CD4-positive, alpha-beta T cell (primary cell): Measurements from ENCODE around the gene PIK3CD. TPM values are rescaled to one million over a fixed set of nuclear protein-coding genes. Genes with fewer than 3 reads are reported as not detected.

Experiments
- ATAC-seq: fragments of 200-7000 bp; cut with Tn5 transposase; one replicate; pipeline ENCODE4 v1.10.0; 2022; ENCODE audit warnings: mild to moderate bottlenecking; ENCODE audit not compliant: poor library complexity
- CTCF ChIA-PET: fragments of 350-600 bp; sonication (Branson Sonifier 250); formaldehyde crosslinking; loops from one replicate; lab custom pipeline; 2021; ENCODE audit warnings: antibody characterized with exemption, inconsistent platforms; lab: Charles Lee
- POLR2A ChIA-PET: fragments of 350-600 bp; sonication (Branson Sonifier 250); formaldehyde crosslinking; loops from one replicate; lab custom pipeline; 2021; ENCODE audit warnings: antibody characterized with exemption, inconsistent platforms; lab: Charles Lee
- DNase-seq, 14 experiments: peaks; one replicate each; pipeline ENCODE4 v3.0.0-alpha.2; 2013 to 2020; ENCODE audit warnings: mixed read lengths in 2 of 14
- H3K27ac ChIP-seq, 2 donors: one replicate each; pipeline versions ENCODE4 v1.5.1 to v1.7.0; 2013; ENCODE audit warnings: low read length in 2 of 2, low read depth in 1 of 2, mild to moderate bottlenecking in 1 of 2
- H3K27me3 ChIP-seq, 2 experiments: 1 replicate in 1 of 2; 2 replicates in 1 of 2; pipeline versions ENCODE4 v1.6.1 to v1.7.0; 2013; ENCODE audit warnings: low read length in 2 of 2, control low read depth in 1 of 2, mild to moderate bottlenecking in 1 of 2, moderate library complexity in 1 of 2; ENCODE audit not compliant: insufficient read depth in 2 of 2, control insufficient read depth in 1 of 2
- H3K36me3 ChIP-seq: one replicate; pipeline ENCODE4 v1.6.1; 2013; ENCODE audit warnings: low read length, control low read depth; ENCODE audit not compliant: insufficient read depth
- H3K4me1 ChIP-seq: one replicate; pipeline ENCODE4 v1.6.1; 2013; ENCODE audit warnings: low read length, control low read depth; ENCODE audit not compliant: insufficient read depth
- H3K4me3 ChIP-seq: one replicate; pipeline ENCODE4 v1.5.1; 2013; ENCODE audit warnings: mild to moderate bottlenecking, low read length, moderate library complexity
- H3K9me3 ChIP-seq, 2 experiments: 1 replicate in 1 of 2; 2 replicates in 1 of 2; pipeline versions ENCODE4 v1.6.1 to v1.7.0; 2013; ENCODE audit warnings: low read length in 2 of 2, mild to moderate bottlenecking in 2 of 2, control low read depth in 1 of 2, moderate library complexity in 1 of 2; ENCODE audit not compliant: control insufficient read depth in 1 of 2, insufficient read depth in 1 of 2
- H3K27ac Mint-ChIP-seq: one replicate; pipeline ENCODE4 v1.8.0; 2020; ENCODE audit warnings: mixed read lengths
- H3K27me3 Mint-ChIP-seq: one replicate; pipeline ENCODE4 v1.8.0; 2021; ENCODE audit warnings: mixed read lengths
- H3K36me3 Mint-ChIP-seq: one replicate; pipeline ENCODE4 v1.8.0; 2021; ENCODE audit warnings: low read depth, mixed read lengths
- H3K4me1 Mint-ChIP-seq: one replicate; pipeline ENCODE4 v1.8.0; 2021; ENCODE audit warnings: low read depth, mixed read lengths
- H3K4me3 Mint-ChIP-seq: one replicate; pipeline ENCODE4 v1.8.0; 2020; ENCODE audit warnings: mild to moderate bottlenecking, mixed read lengths
- H3K9me3 Mint-ChIP-seq: one replicate; pipeline ENCODE4 v1.8.0; 2020; ENCODE audit warnings: mixed read lengths
- intact Hi-C, 2 experiments: fragments of 100-400 bp; cut with DNase I in 1 of 2; cut with micrococcal nuclease in 1 of 2; formaldehyde crosslinking; loops; one replicate each; pipeline versions ENCODE4 v1.15.1 to v1.9.0; 2023 to 2025; cut with DNase I, micrococcal nuclease
- total RNA-seq, 174 experiments: library from RNA in 2 of 174; stranded (reverse) in 2 of 174; gene quantifications; one replicate each; pipeline ENCODE4 v1.2.3 and lab custom pipeline; 2021 to 2026
- TF ChIP-seq, protein P1 (sequence below): fragments of 200-600 bp; IDR thresholded peaks from one replicate; pipeline ENCODE4 v1.8.0; 2022; ENCODE audit warnings: antibody characterized with exemption, mild to moderate bottlenecking

PIK3CD gene
- total RNA-seq, 2 experiments from 2014 or later: 202 to 213 TPM

DNA sequence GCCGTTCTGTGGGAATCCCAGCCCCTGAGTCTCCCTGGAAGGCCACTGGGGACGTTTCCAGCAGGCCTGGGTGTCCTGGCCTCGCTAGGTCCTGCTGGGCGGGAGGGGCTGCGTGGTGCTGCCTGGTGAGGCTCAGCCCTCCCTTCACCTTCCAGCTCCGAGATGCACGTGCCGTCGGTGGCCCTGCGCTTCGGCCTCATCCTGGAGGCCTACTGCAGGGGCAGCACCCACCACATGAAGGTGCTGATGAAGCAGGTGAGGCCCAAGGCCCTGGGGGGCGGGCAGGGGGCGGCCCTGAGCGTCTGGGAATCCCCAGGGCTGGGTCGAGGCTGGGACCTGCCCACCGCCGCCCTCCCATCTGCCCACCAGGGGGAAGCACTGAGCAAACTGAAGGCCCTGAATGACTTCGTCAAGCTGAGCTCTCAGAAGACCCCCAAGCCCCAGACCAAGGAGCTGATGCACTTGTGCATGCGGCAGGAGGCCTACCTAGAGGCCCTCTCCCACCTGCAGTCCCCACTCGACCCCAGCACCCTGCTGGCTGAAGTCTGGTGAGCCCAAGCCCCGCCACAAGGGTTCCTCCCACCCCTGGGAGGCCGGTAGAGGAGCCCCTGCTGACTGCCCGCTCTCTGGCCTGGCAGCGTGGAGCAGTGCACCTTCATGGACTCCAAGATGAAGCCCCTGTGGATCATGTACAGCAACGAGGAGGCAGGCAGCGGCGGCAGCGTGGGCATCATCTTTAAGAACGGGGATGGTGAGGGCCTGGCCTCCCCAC, 70.3 kb downstream of the PIK3CD start:
- Mint-ChIP-seq H3K4me3 (peak overlapping the region; percentile 25), H3K27ac (peak overlapping the region; percentile 76), H3K4me1 (peaks cover 54% of the 10 kb centered on the region), H3K9me3 (no peaks in the 10 kb centered on the region), H3K27me3 (no peaks in the 10 kb centered on the region), H3K36me3 (peaks cover 80% of the 10 kb centered on the region)
- peaks cover 0 to 14% of the 10 kb centered on the region in 2 experiments for H3K9me3 ChIP-seq
- H3K36me3 ChIP-seq: peaks cover 89% of the 10 kb centered on the region
- ChIA-PET CTCF (interaction anchor here (0.6 to 3.9 kb wide), 11 partner anchors 8 to 145 kb away, joined by 3 to 34 read pairs (median 4); no protein-coding TSS in a partner anchor), POLR2A (interaction anchor here (0.6 to 11.0 kb wide), 6 partner anchors 8 to 94 kb away, joined by 3 to 228 read pairs (median 30); partner anchors contain the start of gene PIK3CD)
- H3K27me3 ChIP-seq: no peaks in the 10 kb centered on the region
- DNase-seq: peak; percentile 62 to 90 (median 76)
- no peak overlapping the region for H3K4me3 ChIP-seq
- intact Hi-C loops: no loop called here
- peak overlapping the region; percentile 33 to 72 for H3K27ac ChIP-seq
- ATAC-seq: peak; percentile 28
- H3K4me1 ChIP-seq: peaks cover 92% of the 10 kb centered on the region
- TF ChIP-seq, protein P1, sequence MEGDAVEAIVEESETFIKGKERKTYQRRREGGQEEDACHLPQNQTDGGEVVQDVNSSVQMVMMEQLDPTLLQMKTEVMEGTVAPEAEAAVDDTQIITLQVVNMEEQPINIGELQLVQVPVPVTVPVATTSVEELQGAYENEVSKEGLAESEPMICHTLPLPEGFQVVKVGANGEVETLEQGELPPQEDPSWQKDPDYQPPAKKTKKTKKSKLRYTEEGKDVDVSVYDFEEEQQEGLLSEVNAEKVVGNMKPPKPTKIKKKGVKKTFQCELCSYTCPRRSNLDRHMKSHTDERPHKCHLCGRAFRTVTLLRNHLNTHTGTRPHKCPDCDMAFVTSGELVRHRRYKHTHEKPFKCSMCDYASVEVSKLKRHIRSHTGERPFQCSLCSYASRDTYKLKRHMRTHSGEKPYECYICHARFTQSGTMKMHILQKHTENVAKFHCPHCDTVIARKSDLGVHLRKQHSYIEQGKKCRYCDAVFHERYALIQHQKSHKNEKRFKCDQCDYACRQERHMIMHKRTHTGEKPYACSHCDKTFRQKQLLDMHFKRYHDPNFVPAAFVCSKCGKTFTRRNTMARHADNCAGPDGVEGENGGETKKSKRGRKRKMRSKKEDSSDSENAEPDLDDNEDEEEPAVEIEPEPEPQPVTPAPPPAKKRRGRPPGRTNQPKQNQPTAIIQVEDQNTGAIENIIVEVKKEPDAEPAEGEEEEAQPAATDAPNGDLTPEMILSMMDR: peak; percentile 71

DNA sequence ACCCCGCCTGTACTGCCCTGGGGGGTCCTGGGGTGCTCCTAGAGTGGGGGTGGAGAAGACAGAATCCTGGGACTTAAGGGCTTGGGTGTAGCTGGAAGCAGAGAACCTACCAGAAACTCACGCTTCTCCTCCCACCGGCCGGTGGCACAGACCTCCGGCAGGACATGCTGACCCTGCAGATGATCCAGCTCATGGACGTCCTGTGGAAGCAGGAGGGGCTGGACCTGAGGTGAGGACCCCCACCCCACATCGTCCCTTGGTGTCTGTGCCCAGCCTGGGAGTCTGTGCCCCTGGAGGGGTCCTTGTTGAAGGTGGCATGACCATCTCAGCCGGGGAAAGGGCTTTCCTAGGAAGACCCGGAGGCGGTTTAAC, 70.8 kb downstream of the PIK3CD start:
- Mint-ChIP-seq H3K36me3 (peaks cover 80% of the 10 kb centered on the region), H3K27ac (peak overlapping the region; percentile 76), H3K4me1 (peaks cover 53% of the 10 kb centered on the region), H3K4me3 (no peak overlapping the region), H3K9me3 (no peaks in the 10 kb centered on the region), H3K27me3 (no peaks in the 10 kb centered on the region)
- H3K36me3 ChIP-seq: peaks cover 91% of the 10 kb centered on the region
- TF ChIP-seq, protein P1: no peak
- H3K4me3 ChIP-seq: no peak overlapping the region
- POLR2A ChIA-PET: interaction anchor here (1.4 to 11.0 kb wide), 3 partner anchors 11 to 94 kb away, joined by 4 to 228 read pairs (median 50); partner anchors contain the start of gene PIK3CD
- DNase-seq: no peak
- H3K27me3 ChIP-seq: no peaks in the 10 kb centered on the region
- H3K9me3 ChIP-seq: peaks cover 0 to 14% of the 10 kb centered on the region in 2 experiments
- ATAC-seq: no peak
- peaks cover 92% of the 10 kb centered on the region for H3K4me1 ChIP-seq
- H3K27ac ChIP-seq: peak overlapping the region; percentile 13 to 33
- CTCF ChIA-PET: interaction anchor here (0.6 to 3.9 kb wide), 7 partner anchors 13 to 144 kb away, joined by 3 to 34 read pairs (median 4); no protein-coding TSS in a partner anchor
- intact Hi-C loops: no loop called here

DNA sequence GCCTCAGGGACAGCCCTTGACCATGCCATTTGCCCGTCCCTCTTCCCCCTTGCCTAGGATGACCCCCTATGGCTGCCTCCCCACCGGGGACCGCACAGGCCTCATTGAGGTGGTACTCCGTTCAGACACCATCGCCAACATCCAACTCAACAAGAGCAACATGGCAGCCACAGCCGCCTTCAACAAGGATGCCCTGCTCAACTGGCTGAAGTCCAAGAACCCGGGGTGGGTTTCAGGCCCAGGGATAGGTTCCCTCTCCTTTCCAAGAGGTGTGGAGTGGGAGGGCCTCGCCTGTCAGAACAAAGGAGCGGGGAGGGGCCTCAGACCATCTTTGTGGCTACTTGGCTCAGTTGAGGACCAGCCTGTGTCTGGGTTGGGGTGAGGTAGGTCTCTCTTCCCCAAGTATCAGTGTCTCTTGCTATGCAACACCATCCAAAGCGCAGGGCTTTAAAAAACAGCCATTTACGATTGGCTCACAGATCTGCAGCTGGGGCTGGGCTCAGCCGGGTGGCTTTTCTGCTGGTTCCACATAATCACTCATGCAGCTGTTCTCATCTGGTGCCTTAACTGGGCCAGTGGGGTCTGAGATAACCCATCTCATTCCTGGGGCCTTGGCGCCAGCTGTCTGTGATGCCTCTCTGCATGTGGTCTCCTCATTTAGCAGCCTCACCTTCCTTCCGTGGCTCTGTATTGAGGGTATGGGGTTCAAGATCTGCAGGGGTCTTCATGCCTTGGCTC, 71.7 kb downstream of the PIK3CD start:
- H3K4me1 ChIP-seq: peaks cover 92% of the 10 kb centered on the region
- no peak overlapping the region for H3K4me3 ChIP-seq
- TF ChIP-seq, protein P1: no peak
- Mint-ChIP-seq H3K27me3 (no peaks in the 10 kb centered on the region), H3K9me3 (no peaks in the 10 kb centered on the region), H3K27ac (peak overlapping the region; percentile 84), H3K4me1 (peaks cover 54% of the 10 kb centered on the region), H3K4me3 (peak overlapping the region; percentile 20), H3K36me3 (peaks cover 81% of the 10 kb centered on the region)
- DNase-seq: no peak
- H3K9me3 ChIP-seq: peaks cover 0 to 14% of the 10 kb centered on the region in 2 experiments
- no peak for ATAC-seq
- H3K36me3 ChIP-seq: peaks cover 90% of the 10 kb centered on the region
- ChIA-PET CTCF (no interaction called here), POLR2A (interaction anchor here (1.1 to 11.0 kb wide), 3 partner anchors 68 to 97 kb away, joined by 3 to 228 read pairs (median 4); partner anchors contain the start of gene PIK3CD)
- H3K27me3 ChIP-seq: no peaks in the 10 kb centered on the region
- peak overlapping the region in 1 of 2 donors; percentile 30 for H3K27ac ChIP-seq
- intact Hi-C loops: no loop called here
